Prostate gland (tissue), 2 donors: ENCODE measurements around the gene EHD3. TPM values are rescaled to one million over a fixed set of nuclear protein-coding genes. Genes with fewer than 3 reads are reported as not detected.

Source experiments
- DNase-seq: peaks from one replicate; pipeline ENCODE4 v3.0.0-alpha.2; 2019; ENCODE audit warnings: low spot score
- H3K27ac ChIP-seq, 2 donors: fragments of 200-600 bp; sonication (generic); 2 replicates each; pipeline ENCODE4 v1.5.1; 2017 to 2019
- H3K27me3 ChIP-seq: fragments of 200-600 bp; sonication (generic); replicated peaks from 2 replicates; pipeline ENCODE4 v1.5.1; 2019; ENCODE audit not compliant: insufficient read depth
- H3K36me3 ChIP-seq, 2 donors: fragments of 200-600 bp; sonication (generic); 1 replicate in 1 of 2; 2 replicates in 1 of 2; pipeline versions ENCODE4 v1.5.1 to v1.8.1; 2017 to 2019
- H3K4me1 ChIP-seq: fragments of 200-600 bp; sonication (generic); replicated peaks from 2 replicates; pipeline ENCODE4 v1.5.1; 2019
- H3K4me3 ChIP-seq, 2 donors: fragments of 200-600 bp; sonication (generic); 2 replicates each; pipeline ENCODE4 v1.5.1; 2017 to 2019
- H3K9me3 ChIP-seq: fragments of 200-600 bp; sonication (generic); 2 replicates; pipeline ENCODE4 v1.5.1; 2017
- POLR2A ChIP-seq: fragments of 450-650 bp; IDR thresholded peaks from one replicate; pipeline ENCODE4 v1.6.1; 2016; ENCODE audit warnings: antibody characterized with exemption, mild to moderate bottlenecking
- POLR2AphosphoS5 ChIP-seq: sonication (generic); formaldehyde crosslinking; IDR thresholded peaks from one replicate; pipeline ENCODE4 v1.6.1; 2017; ENCODE audit warnings: antibody characterized with exemption
- WGBS: methylation state at CpG from one replicate; pipeline ENCODE4 v1.1.5; 2018; 5-methylcytosine and 5-hydroxymethylcytosine counted together
- intact Hi-C: fragments of 100-400 bp; cut with DNase I; formaldehyde crosslinking; loops from one replicate; pipeline ENCODE4 v1.14.2; 2022
- total RNA-seq, 2 donors: library from RNA; depleted of rRNA; stranded (reverse); fragments of >200 nt; gene quantifications; one replicate each; pipeline ENCODE4 v1.1.0, GENCODE V29; 2016
- TF ChIP-seq, protein P1 (sequence below), 4 experiments: fragments of 200-600 bp in 2 of 4; fragments of 450-650 bp in 2 of 4; sonication (generic) in 2 of 4; IDR thresholded peaks; 1 replicate in 3 of 4; 2 replicates in 1 of 4; pipeline ENCODE4 v1.5.1; 2016 to 2019; ENCODE audit warnings: antibody characterized with exemption in 4 of 4, mild to moderate bottlenecking in 2 of 4, moderate library complexity in 2 of 4

The EHD3 gene
- total RNA-seq, 2 donors from 2014 or later: 7.2 to 7.9 TPM

DNA sequence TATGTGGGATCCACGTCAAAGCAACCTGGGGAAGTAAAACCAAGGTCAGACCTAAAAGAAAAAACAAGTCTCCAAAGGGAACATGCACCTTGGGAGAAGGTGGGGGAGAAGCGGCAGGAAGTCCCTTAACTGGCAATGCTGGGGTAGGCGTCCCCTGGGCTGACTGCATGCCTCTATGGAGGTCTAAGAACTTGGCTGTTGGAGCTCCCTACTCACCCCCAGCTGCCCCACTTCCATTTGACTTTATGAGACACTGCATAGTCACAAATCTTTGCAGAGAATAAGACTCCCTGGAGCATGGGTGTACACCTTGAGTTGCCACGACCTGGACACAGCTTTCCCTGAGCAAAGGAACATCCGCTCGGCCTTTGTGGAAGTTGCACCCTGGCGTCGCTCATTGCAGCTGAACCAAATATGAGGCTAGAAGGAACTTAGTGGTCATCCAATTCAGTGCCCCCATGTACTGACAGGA, 19.5 kb upstream of the EHD3 start:
- intact Hi-C loops: no loop called here
- DNase-seq: no peak

DNA sequence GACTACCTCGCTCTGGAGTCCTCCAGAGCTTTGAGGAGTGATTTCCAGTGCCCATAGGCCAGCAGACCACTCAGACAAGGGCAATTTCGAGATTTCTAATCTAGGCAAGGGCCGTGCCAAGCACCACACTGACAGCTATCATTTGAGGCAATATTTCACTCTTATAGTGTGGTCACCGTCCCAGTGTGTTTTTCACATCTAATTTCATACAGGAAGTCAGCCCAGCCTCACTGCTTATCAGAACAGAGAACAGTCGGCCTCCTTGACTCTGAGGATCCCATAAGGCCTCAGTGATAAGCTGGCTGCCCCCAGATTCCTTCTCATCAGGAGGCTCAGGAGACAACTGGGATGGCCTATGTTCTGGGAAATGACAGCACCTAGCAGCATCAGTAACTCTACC, 17.2 kb upstream of the EHD3 start:
- no peaks in the 10 kb centered on the region for H3K9me3 ChIP-seq
- WGBS: 87% methylated on average over 5 of the region's 5 CpGs
- H3K4me1 ChIP-seq: no peaks in the 10 kb centered on the region
- no peaks in the 10 kb centered on the region for H3K27me3 ChIP-seq
- H3K4me3 ChIP-seq: no peak overlapping the region
- TF ChIP-seq POLR2A: no peak
- no peak for TF ChIP-seq POLR2AphosphoS5
- TF ChIP-seq, protein P1, sequence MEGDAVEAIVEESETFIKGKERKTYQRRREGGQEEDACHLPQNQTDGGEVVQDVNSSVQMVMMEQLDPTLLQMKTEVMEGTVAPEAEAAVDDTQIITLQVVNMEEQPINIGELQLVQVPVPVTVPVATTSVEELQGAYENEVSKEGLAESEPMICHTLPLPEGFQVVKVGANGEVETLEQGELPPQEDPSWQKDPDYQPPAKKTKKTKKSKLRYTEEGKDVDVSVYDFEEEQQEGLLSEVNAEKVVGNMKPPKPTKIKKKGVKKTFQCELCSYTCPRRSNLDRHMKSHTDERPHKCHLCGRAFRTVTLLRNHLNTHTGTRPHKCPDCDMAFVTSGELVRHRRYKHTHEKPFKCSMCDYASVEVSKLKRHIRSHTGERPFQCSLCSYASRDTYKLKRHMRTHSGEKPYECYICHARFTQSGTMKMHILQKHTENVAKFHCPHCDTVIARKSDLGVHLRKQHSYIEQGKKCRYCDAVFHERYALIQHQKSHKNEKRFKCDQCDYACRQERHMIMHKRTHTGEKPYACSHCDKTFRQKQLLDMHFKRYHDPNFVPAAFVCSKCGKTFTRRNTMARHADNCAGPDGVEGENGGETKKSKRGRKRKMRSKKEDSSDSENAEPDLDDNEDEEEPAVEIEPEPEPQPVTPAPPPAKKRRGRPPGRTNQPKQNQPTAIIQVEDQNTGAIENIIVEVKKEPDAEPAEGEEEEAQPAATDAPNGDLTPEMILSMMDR (IDR thresholded peaks at IDR 0.05): no peak
- DNase-seq: no peak
- H3K36me3 ChIP-seq: no peaks in the 10 kb centered on the region
- no peak overlapping the region for H3K27ac ChIP-seq
- intact Hi-C loops: no loop called here

More for the DNA sequence above, 19.5 kb upstream of the EHD3 start:
- 92% methylated on average over 8 of the region's 8 CpGs for WGBS
- Histone ChIP-seq H3K36me3 (no peaks in the 10 kb centered on the region), H3K27me3 (no peaks in the 10 kb centered on the region), H3K27ac (no peak overlapping the region), H3K9me3 (no peaks in the 10 kb centered on the region), H3K4me1 (no peaks in the 10 kb centered on the region), H3K4me3 (no peak overlapping the region)
- TF ChIP-seq POLR2AphosphoS5 (no peak), POLR2A (no peak)
- TF ChIP-seq, protein P1 (IDR thresholded peaks at IDR 0.05): no peak

DNA sequence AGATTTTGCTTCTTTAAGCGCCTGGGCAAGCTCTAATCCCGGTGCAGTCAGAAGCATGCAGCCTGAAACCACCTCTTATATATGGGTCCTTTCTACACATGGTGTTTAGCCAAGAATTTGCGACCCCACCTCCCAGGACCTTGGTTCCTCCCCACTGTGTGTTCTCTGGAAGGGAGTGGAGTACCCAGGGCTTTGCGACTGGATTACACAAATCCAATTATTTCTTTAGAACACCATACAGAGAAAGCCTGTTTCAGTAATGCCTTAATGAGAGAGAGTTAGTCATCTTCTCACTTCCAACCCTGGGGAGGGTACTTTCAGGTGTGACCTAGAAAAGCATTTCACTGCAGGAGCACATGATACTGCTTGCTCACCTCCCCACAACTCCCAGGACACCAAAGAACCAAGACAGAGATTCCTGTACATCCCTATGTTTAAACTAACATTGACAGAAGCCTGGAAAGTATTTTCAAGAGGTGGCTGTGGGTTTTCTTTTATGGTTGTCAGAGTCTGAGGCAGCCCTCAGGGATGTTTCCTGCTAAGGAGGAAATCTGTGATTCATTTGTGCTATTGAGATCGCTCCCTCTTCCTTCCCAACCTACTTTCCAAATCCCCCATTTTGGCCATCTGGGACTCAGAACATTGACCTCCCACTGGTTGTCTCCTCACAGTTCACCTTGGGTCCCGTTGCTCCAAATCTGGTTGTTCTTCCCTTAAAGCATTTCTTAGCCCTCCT, 16.3 kb upstream of the EHD3 start, which contains the start of gene CAPN14:
Gene CAPN14 (minus strand): TSS at position 51 of the 736 bp plus-strand sequence. CDS start 12,068 bp downstream, outside the sequence.
- Histone ChIP-seq H3K27me3 (no peaks in the 10 kb centered on the region), H3K4me3 (no peak within 1 kb of the TSS), H3K27ac (no peak within 1 kb of the TSS), H3K9me3 (no peaks in the 10 kb centered on the region), H3K36me3 (no peaks in the 10 kb centered on the region), H3K4me1 (no peaks in the 10 kb centered on the region)
- DNase-seq: no peak
- intact Hi-C loops: no loop called here
- TF ChIP-seq POLR2A: no peak
- no peak for TF ChIP-seq POLR2AphosphoS5
- TF ChIP-seq, protein P1 (IDR thresholded peaks at IDR 0.05): no peak
- 80% methylated on average over 6 of the region's 6 CpGs for WGBS

DNA sequence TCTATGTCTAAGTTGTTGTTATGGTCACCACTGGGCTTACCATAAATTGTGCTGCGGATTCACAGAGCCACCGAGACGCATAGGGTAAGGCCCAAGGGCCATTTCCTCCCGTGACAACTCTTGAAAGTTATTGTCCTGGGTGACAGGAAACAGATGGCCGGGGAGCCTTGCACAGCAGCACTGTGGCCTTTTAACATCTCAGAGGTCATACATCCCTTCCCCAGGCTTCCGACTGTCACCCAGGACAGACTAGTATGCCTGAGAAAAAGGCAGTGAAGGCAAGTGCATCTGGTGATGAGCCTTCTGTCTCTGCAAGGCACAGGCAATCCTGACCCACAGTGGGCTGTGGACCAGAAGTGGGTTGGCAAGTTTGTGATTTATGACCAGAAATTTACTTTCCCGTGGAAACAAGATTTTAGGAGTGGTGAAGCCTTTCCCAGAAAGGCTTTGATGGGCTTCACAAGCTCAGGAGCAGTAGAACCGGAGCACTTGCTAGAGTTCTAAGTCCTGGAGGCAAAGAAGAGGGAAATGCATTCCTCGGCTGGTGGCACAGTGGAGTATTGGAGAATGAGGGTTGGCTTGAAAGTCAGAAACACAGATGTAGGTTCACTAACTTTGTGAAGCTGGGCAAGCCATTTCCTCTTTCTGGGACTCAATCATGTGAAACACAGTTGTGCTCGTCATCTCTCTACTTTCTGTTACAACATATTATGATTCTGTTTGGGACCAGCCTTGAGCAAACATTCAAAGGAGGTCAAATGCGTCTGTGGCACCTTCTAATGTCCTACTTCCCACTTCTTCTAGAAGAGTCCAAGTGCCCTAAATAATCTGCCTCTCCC, 14.6 kb upstream of the EHD3 start:
- Histone ChIP-seq H3K9me3 (no peaks in the 10 kb centered on the region), H3K4me3 (no peak overlapping the region), H3K4me1 (no peaks in the 10 kb centered on the region), H3K27me3 (no peaks in the 10 kb centered on the region), H3K27ac (no peak overlapping the region), H3K36me3 (no peaks in the 10 kb centered on the region)
- WGBS: 77% methylated on average over 11 of the region's 11 CpGs
- no peak for DNase-seq
- intact Hi-C loops: no loop called here
- TF ChIP-seq, protein P1 (IDR thresholded peaks at IDR 0.05): no peak
- TF ChIP-seq POLR2AphosphoS5 (no peak), POLR2A (no peak)
